Keratinocyte (primary cell): Measurements from ENCODE around the gene RAB9A.

Experiments used
- EZH2 ChIP-seq: IDR thresholded peaks from one replicate; pipeline ENCODE4 v1.6.1; 2012; ENCODE audit warnings: inconsistent platforms, mild to moderate bottlenecking, low read length, moderate library complexity
- TF ChIP-seq, protein P1 (sequence below), 3 experiments: IDR thresholded peaks in 1 of 3; conservative IDR thresholded peaks in 1 of 3; optimal IDR thresholded peaks in 1 of 3; 2 replicates in 2 of 3; 3 replicates in 1 of 3; pipeline versions ENCODE3 to v1.5.1; 2011; ENCODE audit warnings: low read length in 3 of 3, mild to moderate bottlenecking in 3 of 3, moderate library complexity in 2 of 3, control low read depth in 1 of 3, inconsistent platforms in 1 of 3; ENCODE audit not compliant: insufficient read depth in 2 of 3; ENCODE audit errors: extremely low read depth in 1 of 3

- no peak for TF ChIP-seq EZH2
- TF ChIP-seq, protein P1, sequence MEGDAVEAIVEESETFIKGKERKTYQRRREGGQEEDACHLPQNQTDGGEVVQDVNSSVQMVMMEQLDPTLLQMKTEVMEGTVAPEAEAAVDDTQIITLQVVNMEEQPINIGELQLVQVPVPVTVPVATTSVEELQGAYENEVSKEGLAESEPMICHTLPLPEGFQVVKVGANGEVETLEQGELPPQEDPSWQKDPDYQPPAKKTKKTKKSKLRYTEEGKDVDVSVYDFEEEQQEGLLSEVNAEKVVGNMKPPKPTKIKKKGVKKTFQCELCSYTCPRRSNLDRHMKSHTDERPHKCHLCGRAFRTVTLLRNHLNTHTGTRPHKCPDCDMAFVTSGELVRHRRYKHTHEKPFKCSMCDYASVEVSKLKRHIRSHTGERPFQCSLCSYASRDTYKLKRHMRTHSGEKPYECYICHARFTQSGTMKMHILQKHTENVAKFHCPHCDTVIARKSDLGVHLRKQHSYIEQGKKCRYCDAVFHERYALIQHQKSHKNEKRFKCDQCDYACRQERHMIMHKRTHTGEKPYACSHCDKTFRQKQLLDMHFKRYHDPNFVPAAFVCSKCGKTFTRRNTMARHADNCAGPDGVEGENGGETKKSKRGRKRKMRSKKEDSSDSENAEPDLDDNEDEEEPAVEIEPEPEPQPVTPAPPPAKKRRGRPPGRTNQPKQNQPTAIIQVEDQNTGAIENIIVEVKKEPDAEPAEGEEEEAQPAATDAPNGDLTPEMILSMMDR (optimal IDR thresholded peaks at IDR 0.05 in 1 of 3, IDR thresholded peaks at IDR 0.05 in 1 of 3, conservative IDR thresholded peaks at IDR 0.05 in 1 of 3; ENCODE audit: extremely low read depth in 1 of 3, insufficient read depth in 2 of 3, low read length in 3 of 3) = no peak
Measured at GRCh38 chrX:13692771-13693231, 3.9 kb downstream of the RAB9A start.
